B cell (primary cell): ENCODE results near the gene RIMBP2. TPM values are rescaled to one million over a fixed set of nuclear protein-coding genes. Genes with fewer than 3 reads are reported as not detected.

Experiments used
- ATAC-seq: fragments of 200-7000 bp; cut with Tn5 transposase; one replicate; pipeline ENCODE4 v1.10.0; 2021; ENCODE audit warnings: low read depth, mild to moderate bottlenecking, moderate number of reproducible peaks, moderate library complexity
- CTCF ChIA-PET: fragments of 350-600 bp; sonication (Branson Sonifier 250); formaldehyde crosslinking; loops from one replicate; lab custom pipeline; 2021; ENCODE audit warnings: antibody characterized with exemption, inconsistent platforms; lab: Charles Lee
- POLR2A ChIA-PET: fragments of 350-600 bp; sonication (Branson Sonifier 250); formaldehyde crosslinking; loops from one replicate; lab custom pipeline; 2021; ENCODE audit warnings: antibody characterized with exemption; lab: Charles Lee
- DNase-seq: peaks from one replicate; pipeline ENCODE4 v3.0.0; 2013
- H2AFZ ChIP-seq: 2 replicates; pipeline ENCODE4 v1.6.1; 2012; ENCODE audit warnings: mild to moderate bottlenecking, low read depth, low read length; ENCODE audit not compliant: insufficient read depth, poor library complexity, severe bottlenecking
- H3K27ac ChIP-seq, 2 donors: 1 replicate in 1 of 2; 2 replicates in 1 of 2; pipeline ENCODE4 v1.5.1; 2012 to 2013; ENCODE audit warnings: low read length in 2 of 2, mild to moderate bottlenecking in 2 of 2, moderate library complexity in 1 of 2
- H3K27me3 ChIP-seq, 4 experiments: fragments of 200-600 bp in 1 of 4; sonication (generic) in 1 of 4; replicated peaks in 1 of 4; 1 replicate in 2 of 4; 2 replicates in 2 of 4; pipeline versions ENCODE4 v1.6.1 to v1.7.0; 2013 to 2016; ENCODE audit warnings: low read length in 3 of 4, mild to moderate bottlenecking in 2 of 4, mixed read lengths in 1 of 4, moderate library complexity in 1 of 4; ENCODE audit not compliant: insufficient read depth in 4 of 4, control insufficient read depth in 3 of 4; ENCODE audit errors: control extremely low read depth in 1 of 4
- H3K36me3 ChIP-seq, 2 experiments: replicated peaks in 1 of 2; 1 replicate in 1 of 2; 2 replicates in 1 of 2; pipeline versions ENCODE4 v1.6.1 to v1.7.1; 2013; ENCODE audit warnings: low read length in 1 of 2; ENCODE audit not compliant: insufficient read depth in 2 of 2, control insufficient read depth in 1 of 2; ENCODE audit errors: control extremely low read depth in 1 of 2, extremely low read depth in 1 of 2
- H3K4me1 ChIP-seq, 2 donors: fragments of 200-600 bp in 1 of 2; sonication (generic) in 1 of 2; 1 replicate in 1 of 2; 2 replicates in 1 of 2; pipeline versions ENCODE4 v1.5.1 to v1.6.1; 2013 to 2017; ENCODE audit warnings: low read length in 2 of 2; ENCODE audit not compliant: control insufficient read depth in 2 of 2, insufficient read depth in 2 of 2
- H3K4me2 ChIP-seq: replicated peaks from 2 replicates; pipeline ENCODE3; 2012; ENCODE audit warnings: mild to moderate bottlenecking, low read depth, low read length; ENCODE audit not compliant: poor library complexity, severe bottlenecking
- H3K4me3 ChIP-seq, 5 experiments: fragments of 200-600 bp in 1 of 5; sonication (generic) in 1 of 5; 1 replicate in 3 of 5; 2 replicates in 2 of 5; pipeline versions ENCODE4 v1.5.1 to v1.7.0; 2011 to 2016; ENCODE audit warnings: low read length in 4 of 5, mild to moderate bottlenecking in 4 of 5, low read depth in 2 of 5, control low read depth in 1 of 5, moderate library complexity in 1 of 5; ENCODE audit not compliant: insufficient read depth in 1 of 5; ENCODE audit errors: control extremely low read depth in 1 of 5, extremely low read depth in 1 of 5
- H3K79me2 ChIP-seq: fragments of 200-600 bp; sonication (generic); one replicate; pipeline ENCODE4 v1.6.0; 2016; ENCODE audit warnings: low read length; ENCODE audit not compliant: control insufficient read depth, insufficient read depth
- H3K9ac ChIP-seq: fragments of 200-600 bp; sonication (generic); 2 replicates; pipeline ENCODE4 v1.6.1; 2017; ENCODE audit warnings: mild to moderate bottlenecking, low read length, moderate library complexity
- H3K9me3 ChIP-seq, 3 donors: one replicate each; pipeline versions ENCODE4 v1.6.1 to v1.7.1; 2013; ENCODE audit warnings: low read length in 2 of 3; ENCODE audit not compliant: control insufficient read depth in 2 of 3, insufficient read depth in 1 of 3; ENCODE audit errors: control extremely low read depth in 1 of 3
- H4K20me1 ChIP-seq: 2 replicates; pipeline ENCODE4 v1.6.0; 2012; ENCODE audit warnings: mild to moderate bottlenecking, low read length; ENCODE audit not compliant: insufficient read depth, control insufficient read depth, poor library complexity, severe bottlenecking
- H3K27ac Mint-ChIP-seq: one replicate; pipeline ENCODE4 v1.8.0; 2021; ENCODE audit warnings: mixed read lengths
- H3K27me3 Mint-ChIP-seq: one replicate; pipeline ENCODE4 v1.8.0; 2021; ENCODE audit warnings: mixed read lengths
- H3K4me1 Mint-ChIP-seq: one replicate; pipeline ENCODE4 v1.8.0; 2021; ENCODE audit warnings: mixed read lengths
- H3K4me3 Mint-ChIP-seq: one replicate; pipeline ENCODE4 v1.8.0; 2021; ENCODE audit warnings: mixed read lengths
- H3K9me3 Mint-ChIP-seq: one replicate; pipeline ENCODE4 v1.8.0; 2022; ENCODE audit warnings: mixed read lengths; ENCODE audit not compliant: insufficient read depth
- CTCF ChIP-seq: fragments of 200-600 bp; IDR thresholded peaks from one replicate; pipeline ENCODE4 v1.8.0; 2022; ENCODE audit warnings: antibody characterized with exemption, mild to moderate bottlenecking
- EZH2 ChIP-seq: IDR thresholded peaks from 2 replicates; pipeline ENCODE4 v1.6.1; 2012; ENCODE audit warnings: borderline replicate concordance, low read depth, mild to moderate bottlenecking, moderate library complexity, low read length; ENCODE audit not compliant: insufficient read depth, poor library complexity, severe bottlenecking
- WGBS: methylation state at CpG from one replicate; pipeline ENCODE4 v1.1.5; 2013; ENCODE audit warnings: missing lambda C conversion rate; ENCODE audit not compliant: insufficient coverage; 5-methylcytosine and 5-hydroxymethylcytosine counted together
- intact Hi-C: fragments of 100-400 bp; cut with micrococcal nuclease; formaldehyde crosslinking; loops from one replicate; pipeline ENCODE4 v1.10.0; 2022
- polyA plus RNA-seq: library from polyadenylated mRNA; depleted of rRNA; stranded (reverse); fragments of >200 nt; gene quantifications from 2 replicates; pipeline ENCODE4 v1.2.3, GENCODE V29; 2012
- total RNA-seq, 2 donors: library from RNA; stranded (reverse); fragments of 120-200 nt in 1 of 2; gene quantifications; 1 replicate in 1 of 2; 2 replicates in 1 of 2; pipeline versions ENCODE4 v1.2.3 to v1.2.4, GENCODE V29; 2013 to 2022

RIMBP2 gene
- total and polyA plus RNA-seq, 2 donors (not counting 1 experiment from before 2014, with no cell fraction given): not detected

GRCh38 chr12:130357241-130357640, 358.9 kb downstream of the RIMBP2 start:
- Mint-ChIP-seq H3K9me3 (no peaks in the 10 kb centered on the region), H3K4me3 (no peak overlapping the region), H3K4me1 (no peaks in the 10 kb centered on the region), H3K27ac (no peak overlapping the region), H3K27me3 (peaks cover 8% of the 10 kb centered on the region)
- Histone ChIP-seq H3K9me3 (no peaks in the 10 kb centered on the region), H3K79me2 (no peaks in the 10 kb centered on the region), H3K4me1 (no peaks in the 10 kb centered on the region), H2AFZ (no peak overlapping the region), H3K27ac (no peak overlapping the region), H4K20me1 (no peaks in the 10 kb centered on the region), H3K9ac (no peak overlapping the region), H3K36me3 (no peaks in the 10 kb centered on the region), H3K4me3 (no peak overlapping the region), H3K4me2 (no peak overlapping the region), H3K27me3 (no peaks in the 10 kb centered on the region)
- WGBS: 84% methylated on average over 5 of the region's 8 CpGs
- no peak for TF ChIP-seq CTCF
- TF ChIP-seq EZH2: no peak
- DNase-seq (no peak), ATAC-seq (no peak)
- intact Hi-C loops: no loop called here
- ChIA-PET CTCF (no interaction called here), POLR2A (no interaction called here)

- Histone ChIP-seq H4K20me1 (no peaks in the 10 kb centered on the region), H3K36me3 (no peaks in the 10 kb centered on the region), H3K4me1 (no peaks in the 10 kb centered on the region), H2AFZ (no peak overlapping the region), H3K9me3 (no peaks in the 10 kb centered on the region), H3K4me2 (no peak overlapping the region), H3K27ac (no peak overlapping the region), H3K4me3 (no peak overlapping the region), H3K9ac (no peak overlapping the region), H3K27me3 (no peaks in the 10 kb centered on the region), H3K79me2 (no peaks in the 10 kb centered on the region)
- TF ChIP-seq EZH2: no peak
- DNase-seq (no peak), ATAC-seq (no peak)
- peaks cover 8% of the 10 kb centered on the region for H3K27me3 Mint-ChIP-seq
- intact Hi-C loops: no loop called here
- ChIA-PET CTCF (no interaction called here), POLR2A (no interaction called here)
- H3K4me1 Mint-ChIP-seq: no peaks in the 10 kb centered on the region
- H3K27ac Mint-ChIP-seq: no peak overlapping the region
- H3K4me3 Mint-ChIP-seq: no peak overlapping the region
- H3K9me3 Mint-ChIP-seq: no peaks in the 10 kb centered on the region
- WGBS: 81% methylated on average over 7 of the region's 8 CpGs
These were observed 359.9 kb downstream of the RIMBP2 start for GRCh38 chr12:130356222-130356621.
